ENCODE measurements around the gene FSTL5.

DNA sequence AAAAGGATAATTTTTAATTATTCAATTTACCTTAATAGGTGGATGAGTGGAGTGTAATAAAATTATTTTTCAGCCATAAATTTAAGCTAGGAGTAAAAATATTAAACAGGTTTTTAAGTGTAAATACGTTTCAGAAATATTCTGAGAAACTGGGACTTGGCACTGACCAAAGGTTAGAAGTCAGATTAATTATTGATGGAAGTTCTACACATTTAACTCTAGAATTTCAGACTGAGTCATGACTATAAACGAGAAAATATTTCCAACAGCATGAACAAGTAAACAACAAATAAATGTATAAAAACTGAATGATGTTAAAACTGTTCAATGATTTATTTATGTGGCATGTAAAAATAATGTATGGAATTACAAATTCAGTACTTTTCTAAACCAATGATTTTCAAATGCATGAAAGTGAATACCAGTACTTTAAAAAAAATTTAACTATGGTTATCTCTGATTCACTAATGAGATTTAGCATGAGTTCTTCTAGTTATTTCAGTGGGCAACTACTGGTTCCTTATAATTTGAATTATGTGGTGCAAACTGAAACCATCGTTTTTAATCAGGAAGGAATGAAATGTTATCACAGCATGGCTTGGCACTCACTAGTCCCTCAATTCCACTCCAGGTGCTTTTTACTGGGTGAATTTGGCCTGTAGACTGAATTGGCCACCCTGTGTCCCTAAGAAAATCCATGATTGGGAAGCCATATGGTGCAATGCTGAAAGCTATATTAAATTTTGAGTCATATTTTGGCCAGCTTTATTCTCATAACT is 244.2 kb downstream of the FSTL5 start:
- TF ChIP-seq, protein P1, sequence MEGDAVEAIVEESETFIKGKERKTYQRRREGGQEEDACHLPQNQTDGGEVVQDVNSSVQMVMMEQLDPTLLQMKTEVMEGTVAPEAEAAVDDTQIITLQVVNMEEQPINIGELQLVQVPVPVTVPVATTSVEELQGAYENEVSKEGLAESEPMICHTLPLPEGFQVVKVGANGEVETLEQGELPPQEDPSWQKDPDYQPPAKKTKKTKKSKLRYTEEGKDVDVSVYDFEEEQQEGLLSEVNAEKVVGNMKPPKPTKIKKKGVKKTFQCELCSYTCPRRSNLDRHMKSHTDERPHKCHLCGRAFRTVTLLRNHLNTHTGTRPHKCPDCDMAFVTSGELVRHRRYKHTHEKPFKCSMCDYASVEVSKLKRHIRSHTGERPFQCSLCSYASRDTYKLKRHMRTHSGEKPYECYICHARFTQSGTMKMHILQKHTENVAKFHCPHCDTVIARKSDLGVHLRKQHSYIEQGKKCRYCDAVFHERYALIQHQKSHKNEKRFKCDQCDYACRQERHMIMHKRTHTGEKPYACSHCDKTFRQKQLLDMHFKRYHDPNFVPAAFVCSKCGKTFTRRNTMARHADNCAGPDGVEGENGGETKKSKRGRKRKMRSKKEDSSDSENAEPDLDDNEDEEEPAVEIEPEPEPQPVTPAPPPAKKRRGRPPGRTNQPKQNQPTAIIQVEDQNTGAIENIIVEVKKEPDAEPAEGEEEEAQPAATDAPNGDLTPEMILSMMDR (IDR thresholded peaks at IDR 0.05) = no peak
- TF ChIP-seq NR2C2 (CRISPR knock-in tag; IDR thresholded peaks at IDR 0.05) (no peak), JAZF1 (CRISPR knock-in tag; IDR thresholded peaks at IDR 0.05) (no peak), TCF7 (CRISPR knock-in tag; IDR thresholded peaks at IDR 0.05; ENCODE audit: low read depth) (no peak)
